Measurements from ENCODE around the gene N4BP2L2.
A peak's percentile ranks its signal among the peaks of the same experiment; 100 is the strongest.

N4BP2L2 gene

DNA sequence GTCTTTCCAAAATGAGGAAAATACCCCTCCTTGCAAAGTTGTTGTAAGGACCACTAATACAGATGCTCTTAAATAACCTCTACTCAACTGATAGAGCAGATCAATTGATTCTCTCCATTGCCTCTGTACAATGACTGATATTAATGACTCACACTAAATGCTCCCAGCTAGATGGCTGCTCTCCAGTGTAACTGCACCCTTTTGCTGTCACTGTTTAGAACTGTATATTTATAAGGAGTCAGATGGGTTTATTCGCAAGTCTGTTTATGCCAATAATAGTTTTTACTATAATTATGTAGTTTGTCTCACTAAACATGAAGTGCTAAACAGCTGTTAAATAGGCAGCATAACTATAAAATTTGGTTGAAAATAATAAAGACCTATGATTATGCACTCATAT, 89.6 kb downstream of the N4BP2L2 start:
- no peak overlapping the region for H3K4me3 ChIP-seq (ENCODE audit: low read depth, low read length)
- TF ChIP-seq, protein P1, sequence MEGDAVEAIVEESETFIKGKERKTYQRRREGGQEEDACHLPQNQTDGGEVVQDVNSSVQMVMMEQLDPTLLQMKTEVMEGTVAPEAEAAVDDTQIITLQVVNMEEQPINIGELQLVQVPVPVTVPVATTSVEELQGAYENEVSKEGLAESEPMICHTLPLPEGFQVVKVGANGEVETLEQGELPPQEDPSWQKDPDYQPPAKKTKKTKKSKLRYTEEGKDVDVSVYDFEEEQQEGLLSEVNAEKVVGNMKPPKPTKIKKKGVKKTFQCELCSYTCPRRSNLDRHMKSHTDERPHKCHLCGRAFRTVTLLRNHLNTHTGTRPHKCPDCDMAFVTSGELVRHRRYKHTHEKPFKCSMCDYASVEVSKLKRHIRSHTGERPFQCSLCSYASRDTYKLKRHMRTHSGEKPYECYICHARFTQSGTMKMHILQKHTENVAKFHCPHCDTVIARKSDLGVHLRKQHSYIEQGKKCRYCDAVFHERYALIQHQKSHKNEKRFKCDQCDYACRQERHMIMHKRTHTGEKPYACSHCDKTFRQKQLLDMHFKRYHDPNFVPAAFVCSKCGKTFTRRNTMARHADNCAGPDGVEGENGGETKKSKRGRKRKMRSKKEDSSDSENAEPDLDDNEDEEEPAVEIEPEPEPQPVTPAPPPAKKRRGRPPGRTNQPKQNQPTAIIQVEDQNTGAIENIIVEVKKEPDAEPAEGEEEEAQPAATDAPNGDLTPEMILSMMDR (IDR thresholded peaks at IDR 0.05; ENCODE audit: borderline replicate concordance, insufficient read depth, low read depth, low read length), result no peak

- TF ChIP-seq, protein P1 (IDR thresholded peaks at IDR 0.05; ENCODE audit: borderline replicate concordance, insufficient read depth, low read depth, low read length), result no peak
- H3K4me3 ChIP-seq (ENCODE audit: low read depth, low read length), result no peak overlapping the region
Observed at GRCh38 chr13:32447894-32448623, 90.5 kb downstream of the N4BP2L2 start.

DNA sequence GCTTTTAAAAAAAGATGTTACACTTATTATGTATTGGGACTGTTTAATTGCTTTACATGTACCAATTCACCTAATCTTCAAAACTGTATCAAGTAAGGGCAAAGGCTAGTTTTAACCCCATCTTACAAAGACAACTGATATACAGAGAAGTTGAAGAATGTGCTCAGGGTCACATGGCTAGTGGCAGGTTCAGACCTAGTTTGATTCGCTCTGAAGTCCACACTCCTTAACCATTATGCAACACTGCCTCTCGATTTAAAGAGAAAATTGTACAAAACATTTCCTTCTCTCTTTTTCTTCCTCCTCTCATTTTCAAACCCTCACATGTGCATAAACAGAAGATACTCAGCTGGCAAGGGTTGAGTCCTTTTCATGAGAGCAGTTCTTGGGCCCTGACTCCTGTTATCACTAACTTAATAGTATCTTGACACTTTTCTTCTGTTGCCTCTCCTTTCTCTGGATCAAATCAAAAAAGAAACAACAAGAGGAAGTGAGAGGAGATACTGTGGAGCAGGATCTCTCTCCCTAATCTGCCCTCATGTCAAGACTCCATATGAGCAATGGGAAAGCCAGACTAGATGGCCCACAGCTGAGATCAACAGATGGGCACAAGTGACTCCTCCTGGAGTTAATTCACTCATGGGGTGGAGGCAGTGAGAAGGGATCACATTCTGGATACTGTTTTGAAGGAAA, 91.7 kb downstream of the N4BP2L2 start:
- TF ChIP-seq, protein P1 (IDR thresholded peaks at IDR 0.05; ENCODE audit: borderline replicate concordance, insufficient read depth, low read depth, low read length), result no peak
- no peak overlapping the region for H3K4me3 ChIP-seq (ENCODE audit: low read depth, low read length)

GRCh38 chr13:32446220-32446619, 92.4 kb downstream of the N4BP2L2 start:
- TF ChIP-seq, protein P1 (IDR thresholded peaks at IDR 0.05; ENCODE audit: borderline replicate concordance, insufficient read depth, low read depth, low read length), result no peak
- no peak overlapping the region for H3K4me3 ChIP-seq (ENCODE audit: low read depth, low read length)

DNA sequence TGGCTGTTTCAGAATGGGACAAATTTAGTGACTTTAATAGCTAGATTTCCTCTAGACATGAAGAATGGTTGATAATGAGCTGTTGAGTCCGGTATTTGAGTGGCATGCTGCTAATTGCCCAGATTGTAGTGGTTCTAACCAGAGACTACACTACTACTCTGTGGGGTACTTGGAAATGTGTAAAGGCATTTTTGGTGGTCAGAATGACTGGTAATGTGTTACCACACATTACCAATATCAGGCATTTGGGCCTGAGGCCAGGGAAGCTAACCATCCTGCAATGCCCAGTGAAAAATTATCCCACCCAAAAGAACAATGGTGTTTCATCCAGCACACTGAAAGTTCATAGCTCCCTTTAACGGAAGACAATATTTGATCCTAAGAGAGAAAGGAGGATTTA, 93.1 kb downstream of the N4BP2L2 start:
- H3K4me3 ChIP-seq (ENCODE audit: low read depth, low read length), result no peak overlapping the region
- TF ChIP-seq, protein P1 (IDR thresholded peaks at IDR 0.05; ENCODE audit: borderline replicate concordance, insufficient read depth, low read depth, low read length), result no peak

- H3K4me3 ChIP-seq (ENCODE audit: low read depth, low read length), result no peak overlapping the region
- TF ChIP-seq, protein P1 (IDR thresholded peaks at IDR 0.05; ENCODE audit: borderline replicate concordance, insufficient read depth, low read depth, low read length), result peak; percentile 47; the same call in 1 of the 2 replicates
Observed at GRCh38 chr13:32443111-32443510, 95.5 kb downstream of the N4BP2L2 start.

DNA sequence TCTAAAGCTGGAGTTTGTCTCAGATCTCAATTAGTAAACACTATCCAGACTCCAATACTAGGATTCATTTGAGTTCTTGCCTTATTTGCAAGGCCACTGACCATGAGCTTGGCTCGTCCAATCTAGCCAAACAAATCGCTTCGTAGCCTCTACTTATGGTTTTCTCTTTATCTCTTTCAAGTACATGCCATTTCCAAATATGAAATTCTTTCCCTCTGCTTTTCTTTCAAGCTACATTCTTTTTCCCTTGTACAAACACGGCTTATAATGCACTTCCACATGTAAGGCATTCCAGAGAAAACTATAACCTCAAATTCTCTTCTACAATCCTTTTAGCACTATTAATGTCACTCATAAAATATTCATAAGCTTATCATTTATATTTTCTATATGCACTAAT, 99.7 kb downstream of the N4BP2L2 start:
- no peak overlapping the region for H3K4me3 ChIP-seq (ENCODE audit: low read depth, low read length)
- TF ChIP-seq, protein P1 (IDR thresholded peaks at IDR 0.05; ENCODE audit: borderline replicate concordance, insufficient read depth, low read depth, low read length), result no peak

Measured in GM12875 (cell line).